ENCODE data around the gene OSBPL1A. TPM values are rescaled to one million over a fixed set of nuclear protein-coding genes. Genes with fewer than 3 reads are reported as not detected.
A peak's percentile ranks its signal among the peaks of the same experiment; 100 is the strongest.

Gene OSBPL1A
- total and polyA plus RNA-seq, 2 experiments from 2014 or later, result 14.9 to 24.1 TPM

DNA sequence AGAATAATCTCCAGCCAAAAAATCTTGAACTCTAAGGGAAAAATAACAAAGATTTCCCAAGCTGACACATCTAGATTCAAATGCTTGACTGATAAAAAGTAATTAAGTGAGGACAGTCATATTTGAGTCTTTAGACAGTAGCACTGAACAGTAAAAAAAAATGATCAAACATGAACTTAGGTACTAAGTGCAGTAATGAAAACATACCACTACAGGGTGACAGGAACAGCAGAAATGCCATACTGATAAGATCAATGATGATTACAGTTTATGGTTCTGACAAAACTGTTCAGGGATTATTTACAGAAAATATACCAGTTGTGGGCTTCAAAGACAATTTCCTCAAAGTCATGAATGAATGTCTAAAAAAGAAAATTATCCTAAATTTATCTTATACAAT, 80.3 kb downstream of the OSBPL1A start:
- H3K4me1 ChIP-seq (ENCODE audit: insufficient read depth), result peaks cover 2% of the 10 kb centered on the region; the same call in 1 of the 2 replicates
- no peak for TF ChIP-seq EZH2phosphoT487 (IDR thresholded peaks at IDR 0.05; ENCODE audit: insufficient read depth, low read depth)
- no peak for TF ChIP-seq EZH2 (IDR thresholded peaks at IDR 0.05; ENCODE audit: insufficient read depth, poor library complexity, severe bottlenecking)
- no peak for DNase-seq

GRCh38 chr18:24315170-24315569, 82.5 kb downstream of the OSBPL1A start:
- 93 to 97% methylated on average over 1 of the region's 1 CpG for WGBS, 2 experiments (ENCODE audit: low coverage in 1 of 2, low lambda C conversion rate in 2 of 2, missing lambda C conversion rate in 2 of 2)
- H3K4me2 ChIP-seq (ENCODE audit: unreplicated experiment), result no peak overlapping the region
- TF ChIP-seq EZH2 (IDR thresholded peaks at IDR 0.05; ENCODE audit: insufficient read depth, poor library complexity, severe bottlenecking) (no peak), EZH2phosphoT487 (IDR thresholded peaks at IDR 0.05; ENCODE audit: insufficient read depth, low read depth) (no peak)

More for the DNA sequence above, 80.3 kb downstream of the OSBPL1A start:
- no peak overlapping the region for H3K4me2 ChIP-seq (ENCODE audit: unreplicated experiment)
- no peak overlapping the region for H3K27ac ChIP-seq
- no peaks in the 10 kb centered on the region for H3K27me3 ChIP-seq (replicated peaks; ENCODE audit: insufficient read depth)
- in situ Hi-C loops (cut with MboI), result no loop called here
- no peaks in the 10 kb centered on the region for H3K79me2 ChIP-seq (ENCODE audit: insufficient read depth)
- no peaks in the 10 kb centered on the region; the same call in 1 of the 2 replicates for H3F3A ChIP-seq (ENCODE audit: insufficient read depth)
- no peak overlapping the region for H3K4me3 ChIP-seq
- no peaks in the 10 kb centered on the region for H3K9me2 ChIP-seq (ENCODE audit: insufficient read depth)
- H3K9me3 ChIP-seq (ENCODE audit: low read depth), result no peaks in the 10 kb centered on the region
- H4K20me1 ChIP-seq (ENCODE audit: insufficient read depth), result no peaks in the 10 kb centered on the region
- H3K9ac ChIP-seq, result no peak overlapping the region
- no peak overlapping the region for H2AFZ ChIP-seq
- no peaks in the 10 kb centered on the region for H3K36me3 ChIP-seq (ENCODE audit: low read depth)

GRCh38 chr18:24306201-24306600, 91.4 kb downstream of the OSBPL1A start:
- no peak overlapping the region for H3K4me3 ChIP-seq
- 0 out of 2 replicates have a peak, but pooled peaks cover 3% of the 10 kb centered on the region for H3K36me3 ChIP-seq (ENCODE audit: low read depth)
- no peaks in the 10 kb centered on the region for H3F3A ChIP-seq (ENCODE audit: insufficient read depth)
- no peaks in the 10 kb centered on the region for H3K79me2 ChIP-seq (ENCODE audit: insufficient read depth)
- no peak for TF ChIP-seq EZH2phosphoT487 (IDR thresholded peaks at IDR 0.05; ENCODE audit: insufficient read depth, low read depth)
- TF ChIP-seq EZH2 (IDR thresholded peaks at IDR 0.05; ENCODE audit: insufficient read depth, poor library complexity, severe bottlenecking), result no peak
- DNase-seq, result peak; percentile 14
- no peaks in the 10 kb centered on the region for H4K20me1 ChIP-seq (ENCODE audit: insufficient read depth)
- no peak overlapping the region for H3K4me2 ChIP-seq (ENCODE audit: unreplicated experiment)
- H3K4me1 ChIP-seq (ENCODE audit: insufficient read depth), result peaks cover 6% of the 10 kb centered on the region; the same call in 1 of the 2 replicates
- H3K9me3 ChIP-seq (ENCODE audit: low read depth), result no peaks in the 10 kb centered on the region
- in situ Hi-C loops (cut with MboI), result no loop called here
- no peak overlapping the region for H2AFZ ChIP-seq
- H3K9ac ChIP-seq, result no peak overlapping the region
- WGBS, 2 experiments (ENCODE audit: low coverage in 1 of 2, low lambda C conversion rate in 2 of 2, missing lambda C conversion rate in 2 of 2), result 21 to 24% methylated on average over 2 of the region's 2 CpGs
- no peaks in the 10 kb centered on the region for H3K27me3 ChIP-seq (replicated peaks; ENCODE audit: insufficient read depth)
- H3K27ac ChIP-seq, result no peak overlapping the region
- H3K9me2 ChIP-seq (ENCODE audit: insufficient read depth), result no peaks in the 10 kb centered on the region

More at GRCh38 chr18:24315170-24315569, 82.5 kb downstream of the OSBPL1A start:
- Histone ChIP-seq H3F3A (ENCODE audit: insufficient read depth) (no peaks in the 10 kb centered on the region; the same call in 1 of the 2 replicates), H2AFZ (no peak overlapping the region), H3K27ac (no peak overlapping the region), H3K9me3 (ENCODE audit: low read depth) (no peaks in the 10 kb centered on the region), H3K27me3 (replicated peaks; ENCODE audit: insufficient read depth) (no peaks in the 10 kb centered on the region), H3K36me3 (ENCODE audit: low read depth) (no peaks in the 10 kb centered on the region), H4K20me1 (ENCODE audit: insufficient read depth) (no peaks in the 10 kb centered on the region), H3K9ac (no peak overlapping the region), H3K9me2 (ENCODE audit: insufficient read depth) (no peaks in the 10 kb centered on the region), H3K4me3 (no peak overlapping the region), H3K4me1 (ENCODE audit: insufficient read depth) (no peaks in the 10 kb centered on the region), H3K79me2 (ENCODE audit: insufficient read depth) (no peaks in the 10 kb centered on the region)
- DNase-seq, result peak; percentile 33
- in situ Hi-C loops (cut with MboI), result no loop called here

GRCh38 chr18:24300703-24301102, 96.9 kb downstream of the OSBPL1A start:
- no peaks in the 10 kb centered on the region for H3K4me1 ChIP-seq (ENCODE audit: insufficient read depth)
- H3K4me2 ChIP-seq (ENCODE audit: unreplicated experiment), result no peak overlapping the region
- no peak overlapping the region for H3K9ac ChIP-seq
- no peak overlapping the region for H3K4me3 ChIP-seq
- H3K36me3 ChIP-seq (ENCODE audit: low read depth), result 0 out of 2 replicates have a peak, but pooled peaks cover 4% of the 10 kb centered on the region
- no peaks in the 10 kb centered on the region for H3K9me2 ChIP-seq (ENCODE audit: insufficient read depth)
- H3K27me3 ChIP-seq (replicated peaks; ENCODE audit: insufficient read depth), result no peaks in the 10 kb centered on the region
- 96 to 97% methylated on average over 3 of the region's 3 CpGs for WGBS, 2 experiments (ENCODE audit: low coverage in 1 of 2, low lambda C conversion rate in 2 of 2, missing lambda C conversion rate in 2 of 2)
- H3K79me2 ChIP-seq (ENCODE audit: insufficient read depth), result no peaks in the 10 kb centered on the region
- no peak for TF ChIP-seq EZH2 (IDR thresholded peaks at IDR 0.05; ENCODE audit: insufficient read depth, poor library complexity, severe bottlenecking)
- TF ChIP-seq EZH2phosphoT487 (IDR thresholded peaks at IDR 0.05; ENCODE audit: insufficient read depth, low read depth), result no peak
- no peak for DNase-seq
- H3K9me3 ChIP-seq (ENCODE audit: low read depth), result no peaks in the 10 kb centered on the region
- H3F3A ChIP-seq (ENCODE audit: insufficient read depth), result no peaks in the 10 kb centered on the region
- in situ Hi-C loops (cut with MboI), result no loop called here
- H3K27ac ChIP-seq, result no peak overlapping the region
- no peaks in the 10 kb centered on the region for H4K20me1 ChIP-seq (ENCODE audit: insufficient read depth)
- H2AFZ ChIP-seq, result no peak overlapping the region

GRCh38 chr18:24296276-24296675, 101.3 kb downstream of the OSBPL1A start:
- in situ Hi-C loops (cut with MboI), result no loop called here
- DNase-seq, result no peak
- H3K4me2 ChIP-seq (ENCODE audit: unreplicated experiment), result no peak overlapping the region
- H3F3A ChIP-seq (ENCODE audit: insufficient read depth), result no peaks in the 10 kb centered on the region
- TF ChIP-seq EZH2 (IDR thresholded peaks at IDR 0.05; ENCODE audit: insufficient read depth, poor library complexity, severe bottlenecking) (no peak), EZH2phosphoT487 (IDR thresholded peaks at IDR 0.05; ENCODE audit: insufficient read depth, low read depth) (no peak)
- H2AFZ ChIP-seq, result no peak overlapping the region
- no peaks in the 10 kb centered on the region for H3K9me2 ChIP-seq (ENCODE audit: insufficient read depth)
- no peak overlapping the region for H3K27ac ChIP-seq
- H3K4me3 ChIP-seq, result no peak overlapping the region
- no peak overlapping the region for H3K9ac ChIP-seq
- H3K27me3 ChIP-seq (replicated peaks; ENCODE audit: insufficient read depth), result no peaks in the 10 kb centered on the region
- H3K4me1 ChIP-seq (ENCODE audit: insufficient read depth), result no peaks in the 10 kb centered on the region
- H3K9me3 ChIP-seq (ENCODE audit: low read depth), result no peaks in the 10 kb centered on the region
- H3K79me2 ChIP-seq (ENCODE audit: insufficient read depth), result no peaks in the 10 kb centered on the region
- H4K20me1 ChIP-seq (ENCODE audit: insufficient read depth), result no peaks in the 10 kb centered on the region
- H3K36me3 ChIP-seq (ENCODE audit: low read depth), result 0 out of 2 replicates have a peak, but pooled peaks cover 2% of the 10 kb centered on the region
- 80 to 91% methylated on average over 3 of the region's 3 CpGs for WGBS, 2 experiments (ENCODE audit: low coverage in 1 of 2, low lambda C conversion rate in 2 of 2, missing lambda C conversion rate in 2 of 2)

Measured in GM23248 (cell line).